ENCODE results near the gene LRIG1.

The LRIG1 gene

DNA sequence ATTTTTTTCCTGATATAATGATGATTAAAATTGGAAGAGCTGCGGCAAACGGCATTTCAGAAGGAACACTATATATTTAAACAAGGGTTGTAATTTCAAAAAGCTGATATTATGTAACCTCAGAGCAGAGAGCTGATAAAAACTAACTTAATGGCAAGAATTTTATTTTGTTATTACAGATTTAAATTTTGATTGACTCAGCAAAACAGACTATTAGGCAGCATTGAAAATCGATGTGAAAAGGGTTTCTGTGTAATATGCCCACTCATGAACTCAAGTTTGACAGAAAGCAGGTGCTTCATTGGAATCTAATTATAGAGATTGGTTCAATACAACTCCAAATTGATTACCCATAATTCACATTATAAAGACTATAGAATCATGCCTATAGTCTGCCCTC is 24.9 kb upstream of the LRIG1 start:
- H3K27ac ChIP-seq (ENCODE audit: low read depth, low read length), result no peak overlapping the region
- H3K9me3 ChIP-seq (ENCODE audit: control insufficient read depth, insufficient read depth, low read length), result no peaks in the 10 kb centered on the region
- no peaks in the 10 kb centered on the region for H3F3A ChIP-seq (ENCODE audit: control insufficient read depth, insufficient read depth)
- no peaks in the 10 kb centered on the region for H3K9me2 ChIP-seq (replicated peaks; ENCODE audit: control insufficient read depth, low read length)
- no peaks in the 10 kb centered on the region for H3K36me3 ChIP-seq (ENCODE audit: control insufficient read depth, low read length)
- no peaks in the 10 kb centered on the region for H3K4me1 ChIP-seq (ENCODE audit: control insufficient read depth, low read length)
- H3K4me3 ChIP-seq (ENCODE audit: low read length), result no peak overlapping the region
- no peaks in the 10 kb centered on the region for H3K79me2 ChIP-seq (ENCODE audit: control insufficient read depth, low read length)
- H4K20me1 ChIP-seq (ENCODE audit: control insufficient read depth, insufficient read depth, low read depth, low read length), result no peaks in the 10 kb centered on the region; the same call in 1 of the 2 replicates
- no peak overlapping the region for H3K4me2 ChIP-seq (ENCODE audit: low read length)
- no peak for TF ChIP-seq EZH2phosphoT487 (IDR thresholded peaks at IDR 0.05; ENCODE audit: borderline replicate concordance, low read length)
- TF ChIP-seq, protein P1, sequence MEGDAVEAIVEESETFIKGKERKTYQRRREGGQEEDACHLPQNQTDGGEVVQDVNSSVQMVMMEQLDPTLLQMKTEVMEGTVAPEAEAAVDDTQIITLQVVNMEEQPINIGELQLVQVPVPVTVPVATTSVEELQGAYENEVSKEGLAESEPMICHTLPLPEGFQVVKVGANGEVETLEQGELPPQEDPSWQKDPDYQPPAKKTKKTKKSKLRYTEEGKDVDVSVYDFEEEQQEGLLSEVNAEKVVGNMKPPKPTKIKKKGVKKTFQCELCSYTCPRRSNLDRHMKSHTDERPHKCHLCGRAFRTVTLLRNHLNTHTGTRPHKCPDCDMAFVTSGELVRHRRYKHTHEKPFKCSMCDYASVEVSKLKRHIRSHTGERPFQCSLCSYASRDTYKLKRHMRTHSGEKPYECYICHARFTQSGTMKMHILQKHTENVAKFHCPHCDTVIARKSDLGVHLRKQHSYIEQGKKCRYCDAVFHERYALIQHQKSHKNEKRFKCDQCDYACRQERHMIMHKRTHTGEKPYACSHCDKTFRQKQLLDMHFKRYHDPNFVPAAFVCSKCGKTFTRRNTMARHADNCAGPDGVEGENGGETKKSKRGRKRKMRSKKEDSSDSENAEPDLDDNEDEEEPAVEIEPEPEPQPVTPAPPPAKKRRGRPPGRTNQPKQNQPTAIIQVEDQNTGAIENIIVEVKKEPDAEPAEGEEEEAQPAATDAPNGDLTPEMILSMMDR (IDR thresholded peaks at IDR 0.05; ENCODE audit: low read depth, low read length, poor library complexity, severe bottlenecking), result no peak
- peaks cover 4% of the 10 kb centered on the region; the same call in 1 of the 2 replicates for H3K27me3 ChIP-seq (ENCODE audit: control insufficient read depth, low read length)

GRCh38 chr3:66520724-66521123 is 19.9 kb upstream of the LRIG1 start:
- Histone ChIP-seq H3K27ac (ENCODE audit: low read depth, low read length) (no peak overlapping the region), H3K79me2 (ENCODE audit: control insufficient read depth, low read length) (no peaks in the 10 kb centered on the region), H3K9me2 (replicated peaks; ENCODE audit: control insufficient read depth, low read length) (no peaks in the 10 kb centered on the region), H4K20me1 (ENCODE audit: control insufficient read depth, insufficient read depth, low read depth, low read length) (no peaks in the 10 kb centered on the region; the same call in 1 of the 2 replicates), H3K9me3 (ENCODE audit: control insufficient read depth, insufficient read depth, low read length) (no peaks in the 10 kb centered on the region), H3K4me3 (ENCODE audit: low read length) (no peak overlapping the region), H3K27me3 (ENCODE audit: control insufficient read depth, low read length) (peaks cover 10% of the 10 kb centered on the region), H3K4me1 (ENCODE audit: control insufficient read depth, low read length) (no peaks in the 10 kb centered on the region), H3F3A (ENCODE audit: control insufficient read depth, insufficient read depth) (no peaks in the 10 kb centered on the region), H3K36me3 (ENCODE audit: control insufficient read depth, low read length) (no peaks in the 10 kb centered on the region), H3K4me2 (ENCODE audit: low read length) (no peak overlapping the region)
- TF ChIP-seq, protein P1 (IDR thresholded peaks at IDR 0.05; ENCODE audit: low read depth, low read length, poor library complexity, severe bottlenecking), result no peak
- no peak for TF ChIP-seq EZH2phosphoT487 (IDR thresholded peaks at IDR 0.05; ENCODE audit: borderline replicate concordance, low read length)

DNA sequence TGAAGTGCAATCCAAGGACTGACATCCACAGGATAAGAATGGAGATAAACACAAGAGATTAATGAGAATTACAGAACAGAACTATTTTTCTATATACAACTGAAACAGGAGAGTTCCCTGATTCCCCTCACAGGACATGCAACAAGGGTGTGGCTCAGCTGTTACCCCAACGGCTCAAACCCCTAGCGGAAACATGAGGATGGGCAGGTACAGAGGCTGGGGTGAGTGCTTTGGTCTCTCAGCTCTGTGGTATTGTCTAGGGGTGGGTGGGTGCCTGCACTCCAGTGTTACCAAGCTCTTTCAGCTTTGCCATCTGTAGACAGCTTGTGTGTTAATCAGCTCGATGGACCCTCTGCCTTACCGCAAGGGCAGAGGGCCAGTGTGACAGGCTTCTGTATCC is 17.8 kb upstream of the LRIG1 start:
- TF ChIP-seq, protein P1 (IDR thresholded peaks at IDR 0.05; ENCODE audit: low read depth, low read length, poor library complexity, severe bottlenecking), result no peak
- TF ChIP-seq EZH2phosphoT487 (IDR thresholded peaks at IDR 0.05; ENCODE audit: borderline replicate concordance, low read length), result no peak
- Histone ChIP-seq H4K20me1 (ENCODE audit: control insufficient read depth, insufficient read depth, low read depth, low read length) (no peaks in the 10 kb centered on the region; the same call in 1 of the 2 replicates), H3K9me2 (replicated peaks; ENCODE audit: control insufficient read depth, low read length) (no peaks in the 10 kb centered on the region), H3F3A (ENCODE audit: control insufficient read depth, insufficient read depth) (no peaks in the 10 kb centered on the region), H3K27ac (ENCODE audit: low read depth, low read length) (no peak overlapping the region), H3K4me2 (ENCODE audit: low read length) (no peak overlapping the region), H3K9me3 (ENCODE audit: control insufficient read depth, insufficient read depth, low read length) (no peaks in the 10 kb centered on the region), H3K4me1 (ENCODE audit: control insufficient read depth, low read length) (no peaks in the 10 kb centered on the region), H3K4me3 (ENCODE audit: low read length) (no peak overlapping the region), H3K36me3 (ENCODE audit: control insufficient read depth, low read length) (no peaks in the 10 kb centered on the region), H3K27me3 (ENCODE audit: control insufficient read depth, low read length) (peaks cover 6% of the 10 kb centered on the region; the same call in 1 of the 2 replicates), H3K79me2 (ENCODE audit: control insufficient read depth, low read length) (no peaks in the 10 kb centered on the region)
